ENCODE measurements around the gene LRRC8E. TPM values are rescaled to one million over a fixed set of nuclear protein-coding genes. Genes with fewer than 3 reads are reported as not detected.

LRRC8E gene
- total and polyA plus RNA-seq, 4 donors = 1.8 to 3.3 (median 2.4) TPM; not detected in 1

DNA sequence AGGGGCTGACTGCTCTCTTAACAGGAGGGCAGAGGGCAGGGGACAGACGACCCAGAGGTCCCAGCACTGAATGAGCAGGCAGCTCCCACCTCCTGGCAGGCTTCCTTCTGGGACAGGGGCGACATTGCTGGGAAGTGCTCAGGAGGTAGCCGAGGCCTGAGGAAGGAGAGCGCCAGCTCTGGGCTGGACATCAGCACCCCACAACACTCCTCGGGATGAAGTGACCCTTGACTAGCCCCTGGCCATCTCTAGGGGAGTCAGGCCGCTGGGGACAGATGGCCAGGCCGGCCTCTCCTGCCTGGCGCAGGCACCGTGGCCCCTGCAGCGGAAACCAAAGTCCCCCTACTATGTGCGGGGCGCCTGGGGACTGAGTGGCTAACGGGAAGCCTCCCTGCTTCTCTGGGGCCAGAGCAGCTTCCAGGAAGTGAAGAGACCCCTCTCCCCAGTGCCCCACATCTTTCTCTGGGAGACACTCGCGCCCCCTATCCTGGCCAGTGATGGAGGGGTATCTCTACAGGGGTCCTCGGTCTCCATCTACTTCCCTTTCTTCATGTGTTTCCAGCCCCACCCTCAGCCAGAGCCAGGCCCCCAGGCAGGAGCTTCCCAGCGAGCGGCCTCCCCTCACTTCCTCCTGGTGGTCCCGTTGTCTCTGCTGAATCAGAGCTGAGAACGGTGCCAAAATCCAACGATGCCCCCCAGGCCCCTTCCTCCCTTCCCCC is 24.2 kb upstream of the LRRC8E start:
- Histone ChIP-seq H3K4me3 (ENCODE audit: low read depth in 1 of 3, low read length in 3 of 3) (no peak overlapping the region), H3K27me3 (ENCODE audit: control insufficient read depth in 4 of 4, insufficient read depth in 4 of 4, low read length in 3 of 4) (no peaks in the 10 kb centered on the region), H3K36me3 (ENCODE audit: control insufficient read depth in 4 of 4, insufficient read depth in 3 of 4, low read depth in 1 of 4, low read length in 3 of 4) (peaks cover 0 to 1% (median 0%) of the 10 kb centered on the region in 4 donors), H3K4me1 (ENCODE audit: control insufficient read depth in 4 of 4, insufficient read depth in 4 of 4, low read length in 3 of 4) (peaks cover 6 to 17% (median 8%) of the 10 kb centered on the region in 4 donors), H3K9ac (ENCODE audit: low read depth in 1 of 2, low read length in 2 of 2) (no peak overlapping the region), H3K27ac (ENCODE audit: low read depth in 1 of 2, low read length in 2 of 2) (no peak overlapping the region), H3K9me3 (ENCODE audit: control insufficient read depth in 4 of 4, low read length in 3 of 4) (no peaks in the 10 kb centered on the region)
- TF ChIP-seq EGR1 (IDR thresholded peaks at IDR 0.05; ENCODE audit: low read depth in 2 of 2) (no peak), HNF4G (IDR thresholded peaks at IDR 0.05) (no peak), FOXA2 (IDR thresholded peaks at IDR 0.05) (no peak), SP1 (IDR thresholded peaks at IDR 0.05) (no peak), NR2F2 (IDR thresholded peaks at IDR 0.05) (no peak), TAF1 (conservative IDR thresholded peaks at IDR 0.05) (no peak), RAD21 (IDR thresholded peaks at IDR 0.05) (no peak), HNF4A (conservative IDR thresholded peaks at IDR 0.05) (no peak), RXRA (IDR thresholded peaks at IDR 0.05) (no peak), FOXA1 (IDR thresholded peaks at IDR 0.05) (no peak)
- TF ChIP-seq, protein P1, sequence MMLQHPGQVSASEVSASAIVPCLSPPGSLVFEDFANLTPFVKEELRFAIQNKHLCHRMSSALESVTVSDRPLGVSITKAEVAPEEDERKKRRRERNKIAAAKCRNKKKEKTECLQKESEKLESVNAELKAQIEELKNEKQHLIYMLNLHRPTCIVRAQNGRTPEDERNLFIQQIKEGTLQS (IDR thresholded peaks at IDR 0.05) = no peak
- TF ChIP-seq, protein P2, sequence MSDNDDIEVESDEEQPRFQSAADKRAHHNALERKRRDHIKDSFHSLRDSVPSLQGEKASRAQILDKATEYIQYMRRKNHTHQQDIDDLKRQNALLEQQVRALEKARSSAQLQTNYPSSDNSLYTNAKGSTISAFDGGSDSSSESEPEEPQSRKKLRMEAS (IDR thresholded peaks at IDR 0.05) = no peak
- TF ChIP-seq, protein P3, sequence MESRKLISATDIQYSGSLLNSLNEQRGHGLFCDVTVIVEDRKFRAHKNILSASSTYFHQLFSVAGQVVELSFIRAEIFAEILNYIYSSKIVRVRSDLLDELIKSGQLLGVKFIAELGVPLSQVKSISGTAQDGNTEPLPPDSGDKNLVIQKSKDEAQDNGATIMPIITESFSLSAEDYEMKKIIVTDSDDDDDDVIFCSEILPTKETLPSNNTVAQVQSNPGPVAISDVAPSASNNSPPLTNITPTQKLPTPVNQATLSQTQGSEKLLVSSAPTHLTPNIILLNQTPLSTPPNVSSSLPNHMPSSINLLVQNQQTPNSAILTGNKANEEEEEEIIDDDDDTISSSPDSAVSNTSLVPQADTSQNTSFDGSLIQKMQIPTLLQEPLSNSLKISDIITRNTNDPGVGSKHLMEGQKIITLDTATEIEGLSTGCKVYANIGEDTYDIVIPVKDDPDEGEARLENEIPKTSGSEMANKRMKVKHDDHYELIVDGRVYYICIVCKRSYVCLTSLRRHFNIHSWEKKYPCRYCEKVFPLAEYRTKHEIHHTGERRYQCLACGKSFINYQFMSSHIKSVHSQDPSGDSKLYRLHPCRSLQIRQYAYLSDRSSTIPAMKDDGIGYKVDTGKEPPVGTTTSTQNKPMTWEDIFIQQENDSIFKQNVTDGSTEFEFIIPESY (IDR thresholded peaks at IDR 0.05) = no peak
- TF ChIP-seq, protein P4, sequence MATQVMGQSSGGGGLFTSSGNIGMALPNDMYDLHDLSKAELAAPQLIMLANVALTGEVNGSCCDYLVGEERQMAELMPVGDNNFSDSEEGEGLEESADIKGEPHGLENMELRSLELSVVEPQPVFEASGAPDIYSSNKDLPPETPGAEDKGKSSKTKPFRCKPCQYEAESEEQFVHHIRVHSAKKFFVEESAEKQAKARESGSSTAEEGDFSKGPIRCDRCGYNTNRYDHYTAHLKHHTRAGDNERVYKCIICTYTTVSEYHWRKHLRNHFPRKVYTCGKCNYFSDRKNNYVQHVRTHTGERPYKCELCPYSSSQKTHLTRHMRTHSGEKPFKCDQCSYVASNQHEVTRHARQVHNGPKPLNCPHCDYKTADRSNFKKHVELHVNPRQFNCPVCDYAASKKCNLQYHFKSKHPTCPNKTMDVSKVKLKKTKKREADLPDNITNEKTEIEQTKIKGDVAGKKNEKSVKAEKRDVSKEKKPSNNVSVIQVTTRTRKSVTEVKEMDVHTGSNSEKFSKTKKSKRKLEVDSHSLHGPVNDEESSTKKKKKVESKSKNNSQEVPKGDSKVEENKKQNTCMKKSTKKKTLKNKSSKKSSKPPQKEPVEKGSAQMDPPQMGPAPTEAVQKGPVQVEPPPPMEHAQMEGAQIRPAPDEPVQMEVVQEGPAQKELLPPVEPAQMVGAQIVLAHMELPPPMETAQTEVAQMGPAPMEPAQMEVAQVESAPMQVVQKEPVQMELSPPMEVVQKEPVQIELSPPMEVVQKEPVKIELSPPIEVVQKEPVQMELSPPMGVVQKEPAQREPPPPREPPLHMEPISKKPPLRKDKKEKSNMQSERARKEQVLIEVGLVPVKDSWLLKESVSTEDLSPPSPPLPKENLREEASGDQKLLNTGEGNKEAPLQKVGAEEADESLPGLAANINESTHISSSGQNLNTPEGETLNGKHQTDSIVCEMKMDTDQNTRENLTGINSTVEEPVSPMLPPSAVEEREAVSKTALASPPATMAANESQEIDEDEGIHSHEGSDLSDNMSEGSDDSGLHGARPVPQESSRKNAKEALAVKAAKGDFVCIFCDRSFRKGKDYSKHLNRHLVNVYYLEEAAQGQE (IDR thresholded peaks at IDR 0.05) = no peak
- 82% methylated on average over 21 of the region's 21 CpGs for WGBS
- DNase-seq (ENCODE audit: low spot score) = no peak

DNA sequence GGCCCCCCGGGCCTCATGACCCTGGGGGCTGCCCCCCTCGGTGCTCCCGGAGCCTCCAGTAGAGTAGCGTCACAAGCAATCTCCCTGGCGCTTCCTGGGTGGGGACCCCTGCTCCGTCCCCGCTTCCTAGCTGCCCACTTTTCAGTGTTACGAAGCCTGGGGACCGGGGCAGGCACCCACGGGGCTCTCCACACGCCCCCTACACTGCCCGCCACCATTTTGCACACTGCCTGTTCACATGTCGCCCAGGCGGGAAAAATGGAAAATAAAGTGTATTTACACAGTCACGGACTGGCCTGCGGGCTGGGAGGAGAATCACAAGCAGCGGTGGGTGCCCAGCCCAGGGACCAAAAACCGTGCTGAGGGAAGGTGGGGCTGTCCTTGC is 23.6 kb upstream of the LRRC8E start:
- H3K36me3 ChIP-seq (ENCODE audit: control insufficient read depth in 4 of 4, insufficient read depth in 3 of 4, low read depth in 1 of 4, low read length in 3 of 4) = peaks cover 0 to 1% (median 0%) of the 10 kb centered on the region in 4 donors
- WGBS = 55% methylated on average over 18 of the region's 18 CpGs
- H3K27ac ChIP-seq (ENCODE audit: low read depth in 1 of 2, low read length in 2 of 2) = no peak overlapping the region
- no peaks in the 10 kb centered on the region for H3K9me3 ChIP-seq (ENCODE audit: control insufficient read depth in 4 of 4, low read length in 3 of 4)
- H3K4me3 ChIP-seq (ENCODE audit: low read depth in 1 of 3, low read length in 3 of 3) = no peak overlapping the region
- no peaks in the 10 kb centered on the region for H3K27me3 ChIP-seq (ENCODE audit: control insufficient read depth in 4 of 4, insufficient read depth in 4 of 4, low read length in 3 of 4)
- no peak for DNase-seq (ENCODE audit: low spot score)
- no peak overlapping the region for H3K9ac ChIP-seq (ENCODE audit: low read depth in 1 of 2, low read length in 2 of 2)
- H3K4me1 ChIP-seq (ENCODE audit: control insufficient read depth in 4 of 4, insufficient read depth in 4 of 4, low read length in 3 of 4) = peaks cover 9 to 23% (median 12%) of the 10 kb centered on the region in 4 donors
- TF ChIP-seq JUND (IDR thresholded peaks at IDR 0.05) = no peak
- TF ChIP-seq TAF1 (conservative IDR thresholded peaks at IDR 0.05) = no peak
- no peak for TF ChIP-seq SP1 (IDR thresholded peaks at IDR 0.05)
- TF ChIP-seq, protein P4 (IDR thresholded peaks at IDR 0.05) = no peak
- no peak for TF ChIP-seq FOXA2 (IDR thresholded peaks at IDR 0.05)
- TF ChIP-seq NR2F2 (IDR thresholded peaks at IDR 0.05) = no peak
- TF ChIP-seq, protein P2 (IDR thresholded peaks at IDR 0.05) = no peak
- TF ChIP-seq RXRA (IDR thresholded peaks at IDR 0.05) = no peak
- no peak for TF ChIP-seq HNF4G (IDR thresholded peaks at IDR 0.05)
- no peak for TF ChIP-seq EGR1 (IDR thresholded peaks at IDR 0.05; ENCODE audit: low read depth in 2 of 2)
- TF ChIP-seq RAD21 (IDR thresholded peaks at IDR 0.05) = no peak
- TF ChIP-seq GABPA (IDR thresholded peaks at IDR 0.05 in 1 of 2, conservative IDR thresholded peaks at IDR 0.05 in 1 of 2) = no peak
- TF ChIP-seq, protein P1 (IDR thresholded peaks at IDR 0.05) = no peak
- TF ChIP-seq HNF4A (conservative IDR thresholded peaks at IDR 0.05) = no peak
- TF ChIP-seq, protein P3 (IDR thresholded peaks at IDR 0.05) = no peak
